Measurements from ENCODE around the gene GRM7.

Gene GRM7

GRCh38 chr3:7759630-7760029 lies 898.7 kb downstream of the GRM7 start:
- POLR2A ChIA-PET, result no interaction called here
- no peak overlapping the region for H3K27ac ChIP-seq (ENCODE audit: extremely low read depth, low read depth, low read length)
- H3K4me3 ChIP-seq (ENCODE audit: low read depth, low read length), result no peak overlapping the region
- CTCF ChIA-PET, result interaction anchor here (0.6 kb wide), 1 partner anchor 296 kb away, joined by 4 read pairs; no protein-coding TSS in a partner anchor
- TF ChIP-seq SCRT1 (tag by site-specific recombination; IDR thresholded peaks at IDR 0.05; ENCODE audit: borderline replicate concordance) (no peak), ZNF549 (tag by site-specific recombination; IDR thresholded peaks at IDR 0.05) (no peak), ZNF76 (tag by site-specific recombination; IDR thresholded peaks at IDR 0.05; ENCODE audit: borderline replicate concordance, low read depth) (no peak), INSM2 (tag by site-specific recombination; IDR thresholded peaks at IDR 0.05) (no peak), ZNF416 (tag by site-specific recombination; IDR thresholded peaks at IDR 0.05) (no peak), ZNF580 (tag by site-specific recombination; IDR thresholded peaks at IDR 0.05) (no peak), ZNF768 (tag by site-specific recombination; IDR thresholded peaks at IDR 0.05) (no peak), SP2 (tag by site-specific recombination; IDR thresholded peaks at IDR 0.05) (no peak), ZNF513 (tag by site-specific recombination; IDR thresholded peaks at IDR 0.05) (no peak), ZNF670 (tag by site-specific recombination; IDR thresholded peaks at IDR 0.05; ENCODE audit: low read depth) (no peak), ZNF560 (tag by site-specific recombination; IDR thresholded peaks at IDR 0.05; ENCODE audit: borderline replicate concordance) (no peak), PRDM2 (tag by site-specific recombination; IDR thresholded peaks at IDR 0.05; ENCODE audit: borderline replicate concordance) (no peak), HOXD13 (CRISPR knock-in tag; IDR thresholded peaks at IDR 0.05; ENCODE audit: borderline replicate concordance) (no peak), ZNF654 (tag by site-specific recombination; IDR thresholded peaks at IDR 0.05; ENCODE audit: low read depth) (no peak), ZNF157 (tag by site-specific recombination; IDR thresholded peaks at IDR 0.05) (no peak), ZBTB44 (tag by site-specific recombination; IDR thresholded peaks at IDR 0.05) (no peak), ZNF302 (tag by site-specific recombination; IDR thresholded peaks at IDR 0.05; ENCODE audit: low read depth) (no peak), ZNF10 (tag by site-specific recombination; IDR thresholded peaks at IDR 0.05) (no peak)
- no peaks in the 10 kb centered on the region for H3K9me3 ChIP-seq (ENCODE audit: control insufficient read depth, insufficient read depth, low read depth, low read length)
- no peaks in the 10 kb centered on the region for H3K4me1 ChIP-seq (ENCODE audit: control insufficient read depth, insufficient read depth, low read length)
- H3K36me3 ChIP-seq (ENCODE audit: control insufficient read depth in 2 of 2, insufficient read depth in 1 of 2, low read length in 2 of 2), result no peaks in the 10 kb centered on the region
